Femur (tissue), 1 donor: ENCODE data around the gene MRE11.

Source experiments
- DNase-seq: peaks from one replicate; pipeline ENCODE4 v3.0.0-alpha.2; 2017

The MRE11 gene

DNA sequence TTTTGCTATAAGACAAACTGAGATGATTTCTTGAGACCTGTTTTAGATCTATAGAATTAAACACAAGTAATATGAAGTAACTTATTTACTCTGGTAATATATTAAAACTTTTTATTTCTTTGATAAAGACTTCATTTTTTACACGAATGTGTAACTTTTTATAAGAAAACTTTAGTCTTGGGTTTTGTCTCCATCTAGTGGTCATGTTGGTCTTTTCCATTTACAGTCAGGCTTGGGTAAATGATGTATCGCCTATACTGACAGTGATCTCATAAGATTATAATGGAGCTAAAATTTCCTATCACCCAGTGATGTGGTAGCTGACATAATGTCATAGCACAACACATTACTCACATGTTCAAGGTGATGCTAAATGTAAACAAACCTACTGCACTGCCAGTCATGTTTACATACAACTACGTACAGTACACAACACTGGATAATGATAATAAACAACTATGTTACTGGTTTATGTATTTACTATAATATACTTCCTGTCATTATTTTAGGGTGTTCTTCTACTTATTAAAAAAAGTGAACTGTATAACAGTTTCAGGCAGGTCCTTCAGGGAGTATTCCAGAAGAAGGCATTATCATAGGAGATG is 11.1 kb upstream of the MRE11 start:
- DNase-seq: no peak

DNA sequence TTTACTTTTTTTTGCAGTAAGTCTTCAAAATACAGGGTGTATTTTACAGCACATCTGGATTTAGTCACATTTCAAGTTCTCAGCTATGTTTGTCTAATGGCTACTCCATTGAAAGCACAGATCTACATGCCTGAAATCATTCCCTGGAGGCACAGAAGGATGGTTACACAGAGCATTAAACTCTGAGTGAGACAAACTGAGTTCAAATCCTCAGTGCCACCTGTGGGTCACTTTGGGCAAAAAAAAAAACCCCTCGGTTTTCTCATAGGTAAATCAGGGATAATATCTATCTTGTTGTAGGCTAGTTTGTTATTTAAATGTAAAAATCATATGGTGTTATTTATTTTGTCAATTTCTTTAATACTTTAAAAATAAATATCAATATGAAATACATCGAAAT is 7.9 kb upstream of the MRE11 start:
- DNase-seq: no peak

DNA sequence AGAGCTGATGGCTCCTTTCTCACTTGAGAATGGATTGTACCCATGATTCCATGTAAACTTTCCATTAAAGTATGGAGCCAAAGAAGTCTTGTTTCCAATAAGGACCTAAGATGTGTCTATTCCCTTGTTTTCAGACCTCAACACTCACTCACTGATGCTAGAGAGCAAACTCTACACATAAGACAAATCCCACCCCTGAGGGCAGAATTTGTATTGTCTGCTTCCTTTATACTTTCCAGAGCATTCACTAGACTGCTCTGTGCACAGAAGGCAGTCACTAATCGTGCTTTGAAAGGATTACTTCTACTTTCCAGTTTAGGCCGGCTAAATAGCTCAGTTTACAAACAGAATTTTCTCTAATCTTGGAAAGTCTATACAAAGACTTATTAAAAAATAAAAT is 6.5 kb upstream of the MRE11 start:
- no peak for DNase-seq

DNA sequence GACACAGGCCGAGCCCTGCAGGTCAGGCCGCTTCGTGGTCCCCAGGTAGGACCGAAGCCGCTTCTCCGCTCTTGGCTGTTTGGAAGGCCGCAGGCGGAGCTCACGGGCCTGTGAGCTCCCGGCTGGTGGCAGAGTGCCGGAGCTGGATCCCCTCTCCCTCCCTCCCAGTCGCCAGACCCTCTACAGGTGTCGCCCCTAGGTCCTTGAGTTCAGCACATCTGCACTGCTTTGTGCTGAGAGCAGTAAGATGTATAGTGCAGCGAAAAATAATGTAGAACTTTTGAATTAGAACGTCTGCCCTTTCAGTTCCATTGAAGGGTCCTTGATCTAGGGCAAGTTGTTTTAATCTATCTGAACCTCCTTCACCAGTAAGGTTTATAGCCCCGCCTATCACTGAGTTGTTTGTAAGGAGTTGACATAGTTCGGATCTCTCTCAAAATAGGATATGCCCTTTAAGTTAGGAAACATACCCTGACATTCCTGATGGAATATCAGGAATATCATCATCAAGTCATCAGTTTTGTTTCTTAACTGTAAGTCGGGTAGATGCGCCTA is 559 bp upstream of the MRE11 start:
- no peak for DNase-seq

DNA sequence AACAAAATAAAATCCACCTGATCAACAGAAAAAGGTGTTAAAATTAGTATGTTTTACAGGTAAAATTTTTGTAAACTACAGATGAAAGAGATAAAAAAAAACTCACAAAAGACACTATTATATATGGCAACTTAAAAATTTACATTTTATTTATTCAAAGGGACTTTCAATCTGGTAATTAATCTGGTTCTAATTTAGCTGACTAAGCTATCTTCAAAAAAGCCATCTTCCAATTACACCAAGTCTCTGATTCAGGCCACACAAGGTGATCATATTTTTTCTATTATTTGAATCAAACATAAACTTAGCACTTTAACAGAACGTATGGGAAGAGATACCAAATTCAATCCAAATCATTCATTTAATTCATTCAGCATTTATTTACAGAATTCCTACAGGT is 7.6 kb downstream of the MRE11 start:
- DNase-seq: no peak

DNA sequence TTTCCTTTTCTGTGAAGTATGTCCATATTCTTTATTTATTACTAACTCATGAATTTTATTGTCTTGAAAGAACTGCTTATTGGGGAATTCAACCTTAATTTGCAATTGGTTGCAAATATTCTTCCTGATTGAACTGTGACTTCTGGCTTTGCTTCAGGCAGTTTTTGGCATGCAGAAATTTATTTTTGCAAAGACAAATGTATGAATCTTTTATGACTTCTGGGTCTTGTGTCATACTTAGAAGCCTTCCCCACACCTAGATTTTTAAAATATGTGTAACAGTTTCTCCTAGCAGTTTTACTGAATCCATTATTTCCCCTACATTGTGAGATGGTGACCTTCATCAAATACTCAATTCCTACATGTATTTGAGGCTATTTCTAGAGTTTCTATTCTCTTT is 12.3 kb downstream of the MRE11 start:
- DNase-seq: no peak

DNA sequence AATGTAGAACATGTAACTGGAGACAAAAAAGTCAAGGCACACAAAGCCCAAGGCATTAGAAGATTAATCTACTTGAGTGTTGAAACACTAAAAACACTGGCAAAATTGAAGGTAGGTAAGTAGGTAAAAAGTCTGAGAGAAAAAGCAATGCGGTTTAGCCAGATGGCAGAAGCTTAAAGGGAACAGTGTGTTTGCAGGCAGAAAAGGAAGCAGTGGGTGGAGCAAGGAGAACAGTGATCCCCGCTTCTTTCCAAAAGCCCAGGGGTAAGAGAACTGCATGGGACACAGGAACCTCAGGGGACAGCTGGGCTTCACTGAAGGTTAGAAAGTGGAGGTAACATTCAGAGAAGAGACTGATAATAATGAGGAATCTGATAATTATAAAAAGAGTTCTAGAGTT is 16.0 kb downstream of the MRE11 start:
- no peak for DNase-seq

DNA sequence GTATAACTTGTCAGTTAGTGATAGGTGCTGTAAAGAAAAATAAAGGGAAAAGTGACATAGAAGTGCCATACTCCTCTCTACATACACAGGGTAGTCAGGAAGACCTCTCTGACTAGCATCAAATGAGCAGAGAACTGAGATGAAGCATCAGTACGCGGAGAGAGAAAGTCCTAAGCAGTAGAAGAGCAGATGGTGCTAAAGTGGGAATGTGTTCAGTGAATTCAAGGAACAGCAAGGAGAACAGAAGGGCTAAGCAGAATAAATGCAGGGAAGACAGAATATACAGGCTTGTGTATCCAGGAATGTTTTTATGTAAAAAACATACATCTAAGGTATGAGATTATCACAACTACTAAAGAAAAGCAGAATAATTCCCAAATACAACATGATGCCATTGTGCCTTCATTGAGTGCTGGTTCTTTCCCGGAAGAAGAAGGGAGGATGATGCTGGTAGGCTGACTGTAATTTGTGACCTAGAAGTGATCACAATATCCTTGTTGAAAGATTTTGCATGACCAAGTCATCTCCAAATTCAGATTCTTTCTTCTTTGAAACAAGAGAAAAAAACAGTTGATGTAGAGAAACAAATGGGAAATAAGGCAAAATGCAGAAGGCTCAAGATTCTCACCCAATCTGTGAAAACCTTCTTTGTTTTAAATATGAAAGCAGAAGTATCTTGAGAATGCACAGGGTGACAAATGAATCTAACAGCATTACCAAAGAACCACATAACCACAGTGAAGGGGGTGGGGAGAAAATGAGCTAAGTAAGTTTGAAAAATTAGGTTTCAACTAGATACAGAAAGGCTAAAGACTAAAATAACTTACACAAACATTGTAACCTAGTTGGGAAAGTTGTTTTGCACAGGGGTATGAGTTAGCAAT is 20.5 kb downstream of the MRE11 start:
- DNase-seq: no peak

DNA sequence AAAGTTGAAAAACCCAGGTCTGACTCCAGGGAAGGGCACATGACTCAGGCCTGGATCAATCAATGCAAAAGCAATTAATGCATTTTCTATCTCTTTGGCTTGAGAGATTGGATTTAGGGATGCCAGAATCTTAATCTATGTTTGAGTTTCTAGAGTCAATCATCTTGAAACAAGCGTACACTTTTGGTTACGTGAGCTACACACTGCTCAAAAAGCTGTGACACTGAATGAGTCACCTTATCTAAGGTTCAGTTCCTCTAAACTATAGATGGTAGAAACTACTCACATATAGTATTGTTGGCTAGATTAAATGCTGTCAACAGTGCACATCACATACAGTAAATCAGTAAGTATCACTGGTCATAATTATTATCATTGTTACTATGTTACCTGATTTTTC is 24.2 kb downstream of the MRE11 start:
- no peak for DNase-seq

DNA sequence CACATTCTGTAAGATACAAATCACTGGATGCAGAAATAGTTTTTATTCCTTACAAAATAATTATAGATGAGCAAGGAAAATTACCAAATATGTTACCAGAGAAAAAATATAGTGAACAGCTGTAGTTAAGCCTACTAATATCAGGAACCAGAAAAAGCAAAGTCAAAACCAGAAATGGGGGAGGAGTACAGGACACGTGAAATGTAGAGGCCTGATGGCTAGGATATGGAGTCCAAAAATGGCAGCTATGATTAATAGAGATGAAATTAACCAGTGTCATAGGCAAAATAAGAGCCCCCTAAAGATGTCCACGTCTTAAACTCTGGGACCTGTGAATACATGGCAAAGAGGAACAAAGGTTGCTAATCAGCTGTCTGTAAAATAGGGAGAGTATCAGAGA is 34.1 kb downstream of the MRE11 start:
- DNase-seq: no peak

DNA sequence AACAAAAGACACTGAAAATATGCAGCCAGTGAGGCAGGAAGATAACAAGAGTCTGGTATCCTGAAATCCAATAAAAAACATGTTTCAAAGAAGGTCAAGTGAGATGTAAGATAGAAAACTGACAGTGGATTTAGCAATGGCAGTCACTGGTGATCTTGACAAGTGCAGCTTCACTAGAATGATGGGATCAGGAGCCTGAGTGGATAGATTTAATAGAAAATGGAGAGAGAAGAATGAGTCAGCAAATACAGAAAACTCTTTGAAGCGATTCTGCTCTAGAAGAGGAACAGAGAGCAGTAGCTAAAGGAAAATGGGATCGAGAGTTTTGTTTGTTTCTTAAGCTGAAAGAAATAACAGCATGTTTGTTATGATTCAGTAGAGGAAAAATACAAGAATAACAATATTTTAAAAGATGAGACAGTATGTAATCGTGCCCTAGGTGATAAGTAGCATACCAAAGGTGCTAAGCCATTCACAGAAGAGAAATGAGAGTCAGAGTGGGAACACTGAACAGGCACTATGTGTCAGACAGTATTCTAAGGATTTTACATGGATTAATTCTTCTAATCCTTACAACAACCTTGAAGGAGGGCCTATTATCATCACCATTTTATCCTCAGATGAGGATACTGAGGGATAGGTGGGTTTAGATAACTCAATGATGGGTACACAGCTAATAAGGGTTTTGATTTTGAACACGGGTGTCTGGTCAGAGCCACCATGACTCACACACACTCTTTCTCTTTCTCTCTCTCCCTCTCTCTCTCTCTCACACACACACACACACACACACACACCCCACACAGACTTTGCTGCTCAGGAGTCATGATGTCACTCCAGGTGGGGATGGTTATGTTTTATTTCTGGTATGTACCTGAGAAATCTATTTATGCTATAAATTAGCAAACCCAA is 36.3 kb downstream of the MRE11 start:
- DNase-seq: no peak

DNA sequence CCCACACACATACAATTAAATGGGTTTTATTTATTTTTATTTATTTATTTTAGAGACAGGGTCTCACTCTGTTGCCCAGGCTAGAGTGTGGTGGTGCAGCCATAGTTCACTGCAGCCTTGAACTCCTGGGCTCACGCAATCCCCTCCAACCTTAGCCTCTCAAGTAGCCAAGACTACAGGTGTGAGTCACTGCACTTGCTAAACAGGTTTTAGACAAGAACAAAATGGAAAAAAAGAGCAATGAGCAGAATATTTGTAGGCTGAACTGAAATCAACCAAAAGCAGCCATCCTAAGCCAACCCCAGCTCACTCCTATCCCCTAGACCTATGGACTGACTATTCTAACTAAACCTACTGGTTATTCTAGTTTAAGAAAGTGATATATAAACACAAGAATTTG is 37.8 kb downstream of the MRE11 start:
- no peak for DNase-seq

DNA sequence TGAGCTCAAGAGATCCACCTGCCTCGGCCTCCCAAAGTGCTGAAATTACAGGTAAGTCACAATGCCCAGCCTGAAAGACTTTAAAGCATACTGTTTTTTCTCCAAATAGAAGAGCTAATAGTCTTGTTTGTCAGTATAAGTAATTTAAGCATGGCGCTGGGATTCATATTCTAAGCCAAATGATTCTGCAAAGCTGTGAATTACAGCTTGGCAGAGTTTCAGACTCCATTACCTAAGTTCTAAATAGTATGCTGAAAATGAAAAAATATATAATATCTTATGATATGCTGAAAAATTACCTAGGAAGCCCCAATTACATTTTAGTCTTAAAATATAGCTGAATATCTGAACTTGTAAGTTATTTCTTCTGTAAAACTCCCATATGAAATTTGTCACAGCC is 39.3 kb downstream of the MRE11 start:
- DNase-seq: no peak

DNA sequence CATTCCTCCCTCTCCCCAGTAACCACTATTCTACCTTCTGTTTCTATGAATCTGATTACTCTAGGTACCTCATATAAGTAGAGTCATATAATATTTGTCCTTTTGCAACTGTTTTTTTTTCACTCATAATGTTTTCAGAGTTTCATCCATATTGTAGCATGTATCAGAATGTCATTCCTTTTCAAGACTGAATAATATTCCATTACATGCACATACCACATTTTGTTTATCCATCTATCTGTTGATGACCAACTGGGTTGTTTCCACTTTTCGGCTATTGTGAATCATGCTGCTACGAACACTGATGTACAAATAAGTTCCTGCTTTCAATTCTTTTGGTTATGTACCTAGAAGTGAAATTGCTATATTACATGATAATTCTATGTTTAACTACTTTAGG is 40.7 kb downstream of the MRE11 start:
- DNase-seq: no peak

DNA sequence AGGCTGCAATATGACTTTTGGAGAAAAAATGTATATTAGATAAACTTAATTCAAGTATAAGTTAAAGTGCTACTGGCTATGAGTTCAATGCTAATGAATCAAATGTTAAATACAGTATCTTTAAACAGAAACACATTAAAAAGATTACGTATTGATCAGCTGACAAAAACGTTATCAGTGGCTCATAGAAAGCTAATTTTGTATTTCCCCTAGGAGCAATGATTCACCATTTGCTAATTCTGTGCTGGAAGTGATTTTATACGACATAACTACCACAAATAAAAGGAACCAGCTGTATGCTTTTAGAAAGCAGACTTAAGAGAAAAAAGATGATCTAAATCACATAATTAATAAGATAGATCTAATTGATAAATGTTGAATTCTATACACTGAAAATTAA is 43.6 kb downstream of the MRE11 start:
- DNase-seq: no peak

DNA sequence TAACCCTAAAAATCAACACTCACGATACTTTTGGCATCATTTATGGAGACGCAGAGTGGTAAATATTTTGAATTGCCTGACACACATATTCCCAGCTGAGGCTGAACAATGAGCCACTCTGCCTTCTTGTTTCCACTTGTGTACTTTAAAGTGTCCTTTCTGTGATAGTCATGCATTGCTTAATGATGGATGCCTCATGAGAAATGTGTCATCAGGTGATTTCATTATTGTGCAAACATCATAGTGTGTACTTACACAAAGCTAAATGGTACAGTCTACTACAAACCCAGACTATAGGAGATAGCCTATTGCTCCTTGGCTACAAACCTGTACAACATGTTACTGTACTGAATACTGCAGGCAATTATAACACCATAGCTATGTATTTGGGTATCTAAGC is 44.2 kb downstream of the MRE11 start:
- no peak for DNase-seq

DNA sequence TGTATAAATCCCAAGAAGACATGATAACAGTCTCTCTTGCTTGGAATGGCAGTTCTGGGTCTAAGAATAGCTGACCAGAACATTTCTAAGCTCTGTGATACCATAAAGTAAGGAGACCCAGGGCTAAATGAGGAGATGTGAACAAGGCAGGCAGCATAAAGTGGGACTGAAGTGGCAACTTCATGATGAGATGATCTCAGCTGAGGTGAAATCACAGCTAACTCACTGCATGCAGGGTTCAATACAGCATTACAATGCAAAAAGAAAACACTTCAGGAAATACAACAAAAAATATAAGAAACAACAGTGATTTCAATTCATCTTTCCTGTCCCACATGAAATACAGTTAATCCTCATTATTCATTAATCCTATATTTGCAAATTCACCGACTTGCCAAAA is 44.6 kb downstream of the MRE11 start:
- no peak for DNase-seq

DNA sequence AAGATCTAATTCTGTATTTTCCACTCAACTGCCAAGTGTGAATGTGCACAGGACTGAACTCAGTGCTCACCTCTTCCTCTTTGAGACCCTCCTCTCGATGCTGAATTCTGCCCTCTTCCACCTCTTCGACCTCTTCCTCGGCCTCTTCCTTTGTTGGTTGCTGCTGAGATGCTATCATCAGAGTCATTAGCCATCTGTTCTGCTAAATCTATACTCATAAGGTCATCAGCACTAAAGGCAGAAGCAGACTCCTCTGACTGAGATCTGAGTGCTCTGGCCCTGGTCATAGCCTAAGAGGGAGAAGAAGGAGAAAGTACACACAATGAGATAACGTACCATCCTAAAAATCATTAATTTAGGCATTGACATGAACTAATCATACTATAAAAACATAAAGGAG is 46.5 kb downstream of the MRE11 start:
- DNase-seq: no peak

DNA sequence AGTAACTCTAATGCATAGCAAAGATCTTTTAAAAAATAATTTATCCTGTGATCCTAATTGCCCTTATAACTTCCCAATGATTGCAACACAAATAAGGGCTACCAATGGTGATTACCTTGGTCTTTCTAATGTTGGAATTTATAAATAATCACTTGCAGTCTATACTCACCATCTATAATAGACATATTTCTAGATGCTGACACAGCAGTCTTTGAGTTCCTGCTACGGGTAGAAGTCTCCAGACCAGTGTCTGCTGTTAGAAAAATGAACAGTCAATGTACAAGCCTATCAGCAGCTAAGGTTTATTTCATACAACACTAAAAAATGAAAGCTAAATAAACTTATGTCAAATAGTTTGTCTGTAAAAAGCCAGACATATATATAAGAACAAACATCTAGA is 48.0 kb downstream of the MRE11 start:
- DNase-seq: no peak

DNA sequence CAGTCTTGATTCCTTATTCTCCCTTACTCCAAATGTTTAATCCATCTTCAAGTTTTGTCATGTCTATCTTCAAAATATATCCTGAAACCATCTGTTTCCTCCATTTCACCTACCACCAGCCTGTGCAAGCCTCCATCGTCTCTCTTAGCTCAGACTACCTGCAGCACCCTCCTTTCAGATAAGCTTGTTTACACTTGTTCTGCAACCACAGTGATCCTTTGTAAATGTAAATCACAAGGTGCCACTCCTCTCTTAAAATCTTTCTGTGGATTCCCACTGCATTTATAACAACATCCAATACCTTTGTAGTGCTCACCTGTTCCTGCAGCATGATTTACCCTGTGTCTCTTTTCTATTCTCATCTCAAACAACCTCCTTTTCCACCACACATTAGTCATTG is 60.6 kb downstream of the MRE11 start:
- no peak for DNase-seq

DNA sequence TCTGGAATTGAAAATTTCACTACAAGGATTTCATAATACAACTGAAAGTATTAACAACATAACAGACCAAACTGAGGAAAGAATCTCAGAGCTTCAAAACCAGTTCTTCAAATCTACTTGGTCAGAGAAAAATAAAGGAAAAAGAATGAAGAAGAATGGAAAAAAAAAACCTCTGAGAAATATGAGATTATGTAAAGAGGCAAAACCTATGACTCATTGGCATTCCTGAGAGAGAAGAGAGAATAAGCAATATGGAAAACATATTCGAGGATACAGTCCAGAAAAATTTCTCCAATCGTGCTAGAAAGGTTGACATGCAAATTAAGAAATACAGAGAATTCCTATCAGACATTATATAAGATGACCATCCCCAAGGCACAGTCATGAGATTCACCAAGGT is 69.0 kb downstream of the MRE11 start:
- no peak for DNase-seq

DNA sequence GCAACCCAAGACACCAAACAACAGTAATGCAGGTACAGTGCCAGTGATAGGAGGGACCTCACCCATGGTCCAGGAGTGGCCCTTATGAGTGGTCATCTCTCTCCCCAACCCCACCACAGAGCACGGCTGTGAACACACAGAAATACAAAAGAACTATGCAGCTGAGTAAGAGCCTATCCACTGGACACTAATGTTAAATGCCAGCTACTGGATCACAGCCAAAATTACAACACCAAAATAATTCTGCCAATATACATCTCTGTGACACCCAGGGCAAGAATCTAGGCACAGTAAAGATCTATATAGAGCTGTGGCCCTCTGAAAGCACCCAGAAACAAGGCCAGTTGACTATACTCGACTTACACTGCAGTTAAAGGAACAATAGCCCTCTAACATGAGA is 69.6 kb downstream of the MRE11 start:
- no peak for DNase-seq

DNA sequence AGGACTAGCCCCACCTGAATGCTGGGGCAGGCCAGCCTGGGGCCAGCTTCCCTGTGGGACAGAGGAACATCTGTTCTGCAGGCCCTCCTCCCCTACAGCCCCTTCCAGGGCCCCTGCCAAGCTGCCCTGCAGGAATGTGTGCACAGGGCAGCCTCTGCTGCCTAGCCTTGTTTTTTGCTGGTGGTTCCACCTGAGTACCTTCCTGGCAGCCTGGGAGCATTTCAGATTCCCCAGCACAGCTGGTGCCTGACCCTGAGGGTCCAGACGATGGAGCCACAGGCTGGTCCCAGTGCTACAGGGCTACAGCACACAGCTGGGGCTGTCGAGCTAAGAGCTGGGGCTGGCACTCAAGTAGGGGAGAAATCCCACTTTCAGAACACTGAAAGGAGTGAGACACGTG is 70.1 kb downstream of the MRE11 start:
- no peak for DNase-seq
